Panc1 (cell line): Measurements from ENCODE around the gene EGFLAM.

Source experiments
- POLR2AphosphoS5 ChIP-seq: IDR thresholded peaks from 2 replicates; pipeline ENCODE4 v1.6.1; 2012; ENCODE audit warnings: mild to moderate bottlenecking, low read depth, low read length, moderate library complexity
- SIN3A ChIP-seq: IDR thresholded peaks from 2 replicates; pipeline ENCODE4 v1.6.1; 2012; ENCODE audit warnings: low read depth, mild to moderate bottlenecking, low read length, moderate library complexity, borderline replicate concordance; ENCODE audit not compliant: insufficient read depth
- TCF7L2 ChIP-seq: IDR thresholded peaks from 2 replicates; pipeline ENCODE4 v1.6.1; 2011; ENCODE audit warnings: mild to moderate bottlenecking, low read depth, low read length, inconsistent platforms
- TF ChIP-seq, protein P1 (sequence below): fragments of 450-650 bp; IDR thresholded peaks from 2 replicates; pipeline ENCODE4 v1.5.1; 2017; ENCODE audit warnings: mild to moderate bottlenecking
- TF ChIP-seq, protein P2 (sequence below), 2 experiments: IDR thresholded peaks; 2 replicates each; pipeline ENCODE4 v1.6.1; 2011 to 2012; ENCODE audit warnings: low read depth in 2 of 2, control low read depth in 1 of 2, low read length in 1 of 2, mild to moderate bottlenecking in 1 of 2, moderate library complexity in 1 of 2; ENCODE audit not compliant: insufficient read depth in 1 of 2

DNA sequence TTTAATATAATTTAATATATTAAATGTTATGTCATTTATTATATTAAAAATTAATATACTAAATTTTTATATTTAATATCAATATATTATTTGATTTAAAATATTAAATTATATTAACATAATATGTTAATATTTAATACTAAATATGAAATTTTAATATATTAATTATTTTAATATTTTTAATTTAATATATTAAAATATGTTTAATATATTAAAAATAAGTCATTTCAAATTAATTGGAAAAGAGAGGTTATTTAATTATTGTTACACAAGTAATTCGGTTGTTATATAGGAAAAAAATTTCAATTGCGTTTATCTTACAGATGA lies 183.9 kb downstream of the EGFLAM start:
- TF ChIP-seq, protein P1, sequence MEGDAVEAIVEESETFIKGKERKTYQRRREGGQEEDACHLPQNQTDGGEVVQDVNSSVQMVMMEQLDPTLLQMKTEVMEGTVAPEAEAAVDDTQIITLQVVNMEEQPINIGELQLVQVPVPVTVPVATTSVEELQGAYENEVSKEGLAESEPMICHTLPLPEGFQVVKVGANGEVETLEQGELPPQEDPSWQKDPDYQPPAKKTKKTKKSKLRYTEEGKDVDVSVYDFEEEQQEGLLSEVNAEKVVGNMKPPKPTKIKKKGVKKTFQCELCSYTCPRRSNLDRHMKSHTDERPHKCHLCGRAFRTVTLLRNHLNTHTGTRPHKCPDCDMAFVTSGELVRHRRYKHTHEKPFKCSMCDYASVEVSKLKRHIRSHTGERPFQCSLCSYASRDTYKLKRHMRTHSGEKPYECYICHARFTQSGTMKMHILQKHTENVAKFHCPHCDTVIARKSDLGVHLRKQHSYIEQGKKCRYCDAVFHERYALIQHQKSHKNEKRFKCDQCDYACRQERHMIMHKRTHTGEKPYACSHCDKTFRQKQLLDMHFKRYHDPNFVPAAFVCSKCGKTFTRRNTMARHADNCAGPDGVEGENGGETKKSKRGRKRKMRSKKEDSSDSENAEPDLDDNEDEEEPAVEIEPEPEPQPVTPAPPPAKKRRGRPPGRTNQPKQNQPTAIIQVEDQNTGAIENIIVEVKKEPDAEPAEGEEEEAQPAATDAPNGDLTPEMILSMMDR, result no peak
- TF ChIP-seq POLR2AphosphoS5 (no peak), SIN3A (no peak), TCF7L2 (no peak)
- TF ChIP-seq, protein P2, sequence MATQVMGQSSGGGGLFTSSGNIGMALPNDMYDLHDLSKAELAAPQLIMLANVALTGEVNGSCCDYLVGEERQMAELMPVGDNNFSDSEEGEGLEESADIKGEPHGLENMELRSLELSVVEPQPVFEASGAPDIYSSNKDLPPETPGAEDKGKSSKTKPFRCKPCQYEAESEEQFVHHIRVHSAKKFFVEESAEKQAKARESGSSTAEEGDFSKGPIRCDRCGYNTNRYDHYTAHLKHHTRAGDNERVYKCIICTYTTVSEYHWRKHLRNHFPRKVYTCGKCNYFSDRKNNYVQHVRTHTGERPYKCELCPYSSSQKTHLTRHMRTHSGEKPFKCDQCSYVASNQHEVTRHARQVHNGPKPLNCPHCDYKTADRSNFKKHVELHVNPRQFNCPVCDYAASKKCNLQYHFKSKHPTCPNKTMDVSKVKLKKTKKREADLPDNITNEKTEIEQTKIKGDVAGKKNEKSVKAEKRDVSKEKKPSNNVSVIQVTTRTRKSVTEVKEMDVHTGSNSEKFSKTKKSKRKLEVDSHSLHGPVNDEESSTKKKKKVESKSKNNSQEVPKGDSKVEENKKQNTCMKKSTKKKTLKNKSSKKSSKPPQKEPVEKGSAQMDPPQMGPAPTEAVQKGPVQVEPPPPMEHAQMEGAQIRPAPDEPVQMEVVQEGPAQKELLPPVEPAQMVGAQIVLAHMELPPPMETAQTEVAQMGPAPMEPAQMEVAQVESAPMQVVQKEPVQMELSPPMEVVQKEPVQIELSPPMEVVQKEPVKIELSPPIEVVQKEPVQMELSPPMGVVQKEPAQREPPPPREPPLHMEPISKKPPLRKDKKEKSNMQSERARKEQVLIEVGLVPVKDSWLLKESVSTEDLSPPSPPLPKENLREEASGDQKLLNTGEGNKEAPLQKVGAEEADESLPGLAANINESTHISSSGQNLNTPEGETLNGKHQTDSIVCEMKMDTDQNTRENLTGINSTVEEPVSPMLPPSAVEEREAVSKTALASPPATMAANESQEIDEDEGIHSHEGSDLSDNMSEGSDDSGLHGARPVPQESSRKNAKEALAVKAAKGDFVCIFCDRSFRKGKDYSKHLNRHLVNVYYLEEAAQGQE (IDR thresholded peaks at IDR 0.05; ENCODE audit: insufficient read depth in 1 of 2, low read depth in 2 of 2, low read length in 1 of 2), result no peak
